ENCODE data around the gene MACROD1. TPM values are rescaled to one million over a fixed set of nuclear protein-coding genes. Genes with fewer than 3 reads are reported as not detected.

The MACROD1 gene
- total and polyA plus RNA-seq, 9 of the 15 experiments (the other 6 are each of a cell fraction or from before 2014, with no cell fraction given), result 1.1 to 60.0 (median 26.4) TPM

DNA sequence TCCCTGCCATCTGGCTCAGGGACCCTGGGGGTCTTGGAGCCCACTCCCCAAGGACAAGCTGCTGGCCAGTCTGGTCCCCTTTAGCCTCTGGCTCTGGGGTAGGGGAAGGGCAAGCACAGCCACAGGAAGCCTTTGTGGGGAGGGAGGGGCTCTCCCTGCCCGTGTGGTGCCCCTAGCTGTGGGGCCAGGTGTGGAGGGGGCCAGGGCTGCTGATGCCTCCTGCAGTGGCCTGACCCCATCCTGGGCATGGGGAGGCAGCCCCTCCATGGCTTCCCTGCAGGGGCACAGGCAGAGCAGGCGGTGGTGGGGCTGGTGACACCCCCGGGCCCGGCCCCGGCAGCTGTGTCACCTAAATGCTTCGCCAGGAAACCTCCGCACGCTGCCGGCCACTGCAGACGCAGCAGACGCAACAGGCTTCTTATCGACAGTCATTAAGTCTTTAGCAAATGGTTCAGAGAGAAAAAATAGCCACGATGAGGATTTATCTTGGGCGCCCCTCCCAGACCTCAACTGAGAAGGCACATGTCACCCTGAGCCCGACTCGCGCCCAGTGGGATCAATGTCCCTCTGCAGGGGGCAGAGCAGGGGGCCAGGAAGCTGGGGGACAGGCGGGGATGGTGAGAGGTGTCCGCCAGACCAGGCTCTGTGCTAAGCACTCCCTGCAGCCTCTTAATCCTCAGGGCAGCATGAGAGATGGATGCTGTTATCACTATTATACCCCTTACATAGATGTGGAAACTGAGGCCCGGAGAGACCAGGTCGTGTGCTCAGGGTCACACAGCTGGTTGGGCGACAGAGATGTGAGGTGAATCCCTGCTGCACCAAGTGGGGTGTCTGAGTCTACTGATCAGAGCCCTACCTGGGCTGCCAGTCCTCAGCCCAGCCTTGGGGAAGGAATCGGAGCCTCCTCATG is 96.3 kb downstream of the MACROD1 start:
- Histone ChIP-seq H3K9ac (ENCODE audit: insufficient read depth in 1 of 2, low read depth in 2 of 2, low read length in 2 of 2) (peak overlapping the region in 1 of 2 experiments; percentile 65; a peak in 1 of 4 replicates), H3K27ac (ENCODE audit: extremely low read depth, low read depth, low read length) (no peak overlapping the region), H3K79me2 (ENCODE audit: control insufficient read depth, insufficient read depth, low read length) (no peaks in the 10 kb centered on the region), H2AFZ (ENCODE audit: low read depth, low read length) (no peak overlapping the region), H3K9me1 (ENCODE audit: control insufficient read depth, insufficient read depth, low read length) (no peaks in the 10 kb centered on the region), H3K4me1 (replicated peaks in 1 of 2; ENCODE audit: control insufficient read depth in 2 of 2, insufficient read depth in 2 of 2, low read length in 2 of 2) (peaks cover 6 to 50% of the 10 kb centered on the region in 2 experiments; a peak in 4 of 5 replicates), H3K4me3 (no peak overlapping the region), H3K9me3 (replicated peaks; ENCODE audit: control insufficient read depth, insufficient read depth, low read depth, low read length) (no peaks in the 10 kb centered on the region), H4K20me1 (replicated peaks; ENCODE audit: control insufficient read depth, insufficient read depth, low read length) (peaks cover 29% of the 10 kb centered on the region), H3K36me3 (ENCODE audit: control insufficient read depth, insufficient read depth, low read length) (no peaks in the 10 kb centered on the region), H3K27me3 (ENCODE audit: control insufficient read depth in 2 of 2, insufficient read depth in 2 of 2, low read length in 2 of 2) (no peaks in the 10 kb centered on the region), H3K4me2 (ENCODE audit: insufficient read depth, low read length) (no peak overlapping the region)
- in situ Hi-C loops (cut with MboI), result no loop called here
- ChIA-PET CTCF (ENCODE audit: low intra/inter-chr PET ratio) (no interaction called here), POLR2A (interaction anchor here (0.7 kb wide), 1 partner anchor 54 kb away, joined by 3 read pairs; no protein-coding TSS in a partner anchor)
- BruUV-seq (replicated peaks), result no TSS peak
- DNase-seq (ENCODE audit: extremely low read depth in 1 of 4, low spot score in 3 of 4) (no peak), ATAC-seq (no peak), FAIRE-seq (no peak)
- 48% methylated on average over 23 of the region's 23 CpGs for WGBS (ENCODE audit: insufficient coverage, low coverage, missing lambda C conversion rate)
- intact Hi-C loops (cut with micrococcal nuclease), result no loop called here
- 0 out of 4 replicates have a peak, but pooled peaks of 1 of the 2 experiments have one; percentile 39 for TF ChIP-seq KDM1A (IDR thresholded peaks at IDR 0.05)
- peak; percentile 34; the same call in 1 of the 2 replicates for TF ChIP-seq ESRRA (IDR thresholded peaks at IDR 0.05; ENCODE audit: borderline replicate concordance, low read depth)
- no peak for TF ChIP-seq RBM14 (IDR thresholded peaks at IDR 0.05; ENCODE audit: borderline replicate concordance, insufficient read depth, low read depth, low read length)
- TF ChIP-seq NR0B1 (IDR thresholded peaks at IDR 0.05; ENCODE audit: partially characterized antibody), result no peak
- no peak for TF ChIP-seq ZNF24 (IDR thresholded peaks at IDR 0.05)
- no peak for TF ChIP-seq FOXO4 (CRISPR knock-in tag; IDR thresholded peaks at IDR 0.05)
- no peak for TF ChIP-seq RAD21 (CRISPR knock-in tag; conservative IDR thresholded peaks at IDR 0.05 in 1 of 2, IDR thresholded peaks at IDR 0.05 in 1 of 2)
- TF ChIP-seq PHB (CRISPR knock-in tag; IDR thresholded peaks at IDR 0.05), result no peak
- TF ChIP-seq, protein P1, sequence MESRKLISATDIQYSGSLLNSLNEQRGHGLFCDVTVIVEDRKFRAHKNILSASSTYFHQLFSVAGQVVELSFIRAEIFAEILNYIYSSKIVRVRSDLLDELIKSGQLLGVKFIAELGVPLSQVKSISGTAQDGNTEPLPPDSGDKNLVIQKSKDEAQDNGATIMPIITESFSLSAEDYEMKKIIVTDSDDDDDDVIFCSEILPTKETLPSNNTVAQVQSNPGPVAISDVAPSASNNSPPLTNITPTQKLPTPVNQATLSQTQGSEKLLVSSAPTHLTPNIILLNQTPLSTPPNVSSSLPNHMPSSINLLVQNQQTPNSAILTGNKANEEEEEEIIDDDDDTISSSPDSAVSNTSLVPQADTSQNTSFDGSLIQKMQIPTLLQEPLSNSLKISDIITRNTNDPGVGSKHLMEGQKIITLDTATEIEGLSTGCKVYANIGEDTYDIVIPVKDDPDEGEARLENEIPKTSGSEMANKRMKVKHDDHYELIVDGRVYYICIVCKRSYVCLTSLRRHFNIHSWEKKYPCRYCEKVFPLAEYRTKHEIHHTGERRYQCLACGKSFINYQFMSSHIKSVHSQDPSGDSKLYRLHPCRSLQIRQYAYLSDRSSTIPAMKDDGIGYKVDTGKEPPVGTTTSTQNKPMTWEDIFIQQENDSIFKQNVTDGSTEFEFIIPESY (CRISPR knock-in tag; IDR thresholded peaks at IDR 0.05), result 0 out of 2 replicates have a peak, but pooled peaks have one; percentile 19
- no peak for TF ChIP-seq ZNF274 (IDR thresholded peaks at IDR 0.05; ENCODE audit: borderline replicate concordance, low read depth, low read length)
- TF ChIP-seq SRF (CRISPR knock-in tag; IDR thresholded peaks at IDR 0.05), result no peak
- no peak for TF ChIP-seq PHB2 (IDR thresholded peaks at IDR 0.05; ENCODE audit: low read depth)
- no peak for TF ChIP-seq NEUROD1 (IDR thresholded peaks at IDR 0.05; ENCODE audit: borderline replicate concordance, low read depth, low read length, partially characterized antibody)
- TF ChIP-seq CBX1 (IDR thresholded peaks at IDR 0.05; ENCODE audit: low read depth), result no peak
- no peak for TF ChIP-seq PCBP1 (IDR thresholded peaks at IDR 0.05; ENCODE audit: low read depth, low read length, poor library complexity, severe bottlenecking)
- TF ChIP-seq ZNF766 (CRISPR knock-in tag; conservative IDR thresholded peaks at IDR 0.05), result no peak
